ENCODE data around the gene LDLRAD1.

DNA sequence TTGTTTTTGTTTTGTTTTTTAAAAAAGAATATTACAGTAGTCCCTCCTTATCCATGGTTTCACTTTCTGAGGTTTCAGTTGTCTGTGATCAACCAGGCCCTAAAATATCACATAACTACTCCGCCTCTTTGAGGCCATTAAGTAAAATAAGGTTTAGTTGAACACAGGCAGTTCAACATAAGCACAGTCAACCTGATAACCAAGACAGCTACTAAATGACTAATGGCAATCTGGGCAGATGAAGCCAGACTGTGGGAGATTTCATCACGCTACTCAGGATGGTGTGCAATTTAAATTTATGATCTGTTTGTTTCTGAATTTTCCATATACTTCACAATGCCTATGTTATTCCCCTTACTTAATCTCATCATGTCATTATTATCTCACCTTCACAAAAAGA is 30.1 kb downstream of the LDLRAD1 start:
- TF ChIP-seq POLR2A (IDR thresholded peaks at IDR 0.05) (no peak), POLR2AphosphoS5 (IDR thresholded peaks at IDR 0.05) (no peak)
- TF ChIP-seq, protein P1, sequence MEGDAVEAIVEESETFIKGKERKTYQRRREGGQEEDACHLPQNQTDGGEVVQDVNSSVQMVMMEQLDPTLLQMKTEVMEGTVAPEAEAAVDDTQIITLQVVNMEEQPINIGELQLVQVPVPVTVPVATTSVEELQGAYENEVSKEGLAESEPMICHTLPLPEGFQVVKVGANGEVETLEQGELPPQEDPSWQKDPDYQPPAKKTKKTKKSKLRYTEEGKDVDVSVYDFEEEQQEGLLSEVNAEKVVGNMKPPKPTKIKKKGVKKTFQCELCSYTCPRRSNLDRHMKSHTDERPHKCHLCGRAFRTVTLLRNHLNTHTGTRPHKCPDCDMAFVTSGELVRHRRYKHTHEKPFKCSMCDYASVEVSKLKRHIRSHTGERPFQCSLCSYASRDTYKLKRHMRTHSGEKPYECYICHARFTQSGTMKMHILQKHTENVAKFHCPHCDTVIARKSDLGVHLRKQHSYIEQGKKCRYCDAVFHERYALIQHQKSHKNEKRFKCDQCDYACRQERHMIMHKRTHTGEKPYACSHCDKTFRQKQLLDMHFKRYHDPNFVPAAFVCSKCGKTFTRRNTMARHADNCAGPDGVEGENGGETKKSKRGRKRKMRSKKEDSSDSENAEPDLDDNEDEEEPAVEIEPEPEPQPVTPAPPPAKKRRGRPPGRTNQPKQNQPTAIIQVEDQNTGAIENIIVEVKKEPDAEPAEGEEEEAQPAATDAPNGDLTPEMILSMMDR (IDR thresholded peaks at IDR 0.05) = no peak

All from upper lobe of left lung (tissue), 4 donors.